Esophagus (tissue), 2 donors: ENCODE measurements around the gene CCDC9. TPM values are rescaled to one million over a fixed set of nuclear protein-coding genes. Genes with fewer than 3 reads are reported as not detected.
"Not testable (repeated sequence)": the region's sequence is repeated elsewhere in the genome, so short reads cannot be mapped to it uniquely, and the experiment has no call there.

Source experiments
- H3K27ac ChIP-seq, 2 donors: one replicate each; pipeline ENCODE4 v1.5.1; 2013; ENCODE audit warnings: low read depth in 2 of 2, mild to moderate bottlenecking in 2 of 2, inconsistent platforms in 1 of 2, low read length in 1 of 2, moderate library complexity in 1 of 2
- H3K27me3 ChIP-seq, 2 donors: one replicate each; pipeline ENCODE4 v1.6.1; 2013; ENCODE audit warnings: low read length in 2 of 2, control low read depth in 1 of 2, mild to moderate bottlenecking in 1 of 2; ENCODE audit not compliant: insufficient read depth in 2 of 2, control insufficient read depth in 1 of 2
- H3K36me3 ChIP-seq, 2 donors: one replicate each; pipeline ENCODE4 v1.6.1; 2013; ENCODE audit warnings: low read length in 1 of 2; ENCODE audit not compliant: control insufficient read depth in 2 of 2, insufficient read depth in 2 of 2
- H3K4me1 ChIP-seq, 2 donors: one replicate each; pipeline ENCODE4 v1.6.1; 2013; ENCODE audit warnings: low read length in 1 of 2; ENCODE audit not compliant: control insufficient read depth in 2 of 2, insufficient read depth in 2 of 2
- H3K4me3 ChIP-seq, 2 donors: one replicate each; pipeline ENCODE4 v1.5.1; 2013; ENCODE audit warnings: low read length in 2 of 2, mild to moderate bottlenecking in 2 of 2, low read depth in 1 of 2, moderate library complexity in 1 of 2
- H3K9me3 ChIP-seq, 2 donors: one replicate each; pipeline ENCODE4 v1.6.1; 2013; ENCODE audit warnings: mild to moderate bottlenecking in 2 of 2, low read depth in 1 of 2, low read length in 1 of 2, moderate library complexity in 1 of 2; ENCODE audit not compliant: control insufficient read depth in 2 of 2, insufficient read depth in 1 of 2
- WGBS, 2 donors: extraction: QIAGEN DNeasy Blood & Tissue Kit; methylation state at CpG; one replicate each; pipeline ENCODE4 v1.1.7; 2013; 5-methylcytosine and 5-hydroxymethylcytosine counted together
- polyA plus RNA-seq, 2 donors: library from polyadenylated mRNA; stranded (reverse); fragments of 200-250 nt; gene quantifications; one replicate each; pipeline ENCODE4 v1.2.3, GENCODE V29; 2013
- donor health status: healthy with polysubstance abuse.
- donor health status: Bipolar disorder and iron deficiency.

Gene CCDC9
- polyA plus RNA-seq, 2 donors: 12.9 to 22.2 TPM

DNA sequence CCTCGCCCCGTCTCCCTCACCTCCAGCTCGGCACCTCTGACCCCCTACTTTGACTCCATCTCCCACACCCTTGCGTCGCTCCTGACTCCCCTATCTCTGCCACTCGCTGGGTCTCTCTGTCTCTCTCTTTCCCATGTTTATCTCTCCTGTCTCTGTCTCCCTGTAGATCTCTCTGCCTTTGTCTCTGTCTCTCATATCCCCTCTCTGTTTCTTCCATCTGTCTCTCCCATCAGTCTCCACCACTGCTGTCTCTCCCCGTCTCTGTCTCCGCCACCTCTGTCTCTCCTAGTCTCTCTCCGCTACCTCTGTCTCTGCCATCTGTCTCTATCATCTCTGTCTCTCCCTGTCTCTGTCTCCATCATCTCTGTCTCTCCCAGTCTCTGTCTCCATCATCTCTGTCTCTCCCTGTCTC lies 13.0 kb upstream of the CCDC9 start:
- 22% methylated on average over 8 to 9 of the region's 9 CpGs for WGBS, 2 donors
- H3K4me1 ChIP-seq: peaks cover 0 to 14% of the 10 kb centered on the region in 2 donors
- no peaks in the 10 kb centered on the region for H3K27me3 ChIP-seq
- H3K36me3 ChIP-seq: no peaks in the 10 kb centered on the region
- H3K4me3 ChIP-seq: peak overlapping the region in 1 of 2 donors; percentile 11
- peak overlapping the region in 1 of 2 donors; percentile 35 for H3K27ac ChIP-seq
- no peaks in the 10 kb centered on the region for H3K9me3 ChIP-seq

DNA sequence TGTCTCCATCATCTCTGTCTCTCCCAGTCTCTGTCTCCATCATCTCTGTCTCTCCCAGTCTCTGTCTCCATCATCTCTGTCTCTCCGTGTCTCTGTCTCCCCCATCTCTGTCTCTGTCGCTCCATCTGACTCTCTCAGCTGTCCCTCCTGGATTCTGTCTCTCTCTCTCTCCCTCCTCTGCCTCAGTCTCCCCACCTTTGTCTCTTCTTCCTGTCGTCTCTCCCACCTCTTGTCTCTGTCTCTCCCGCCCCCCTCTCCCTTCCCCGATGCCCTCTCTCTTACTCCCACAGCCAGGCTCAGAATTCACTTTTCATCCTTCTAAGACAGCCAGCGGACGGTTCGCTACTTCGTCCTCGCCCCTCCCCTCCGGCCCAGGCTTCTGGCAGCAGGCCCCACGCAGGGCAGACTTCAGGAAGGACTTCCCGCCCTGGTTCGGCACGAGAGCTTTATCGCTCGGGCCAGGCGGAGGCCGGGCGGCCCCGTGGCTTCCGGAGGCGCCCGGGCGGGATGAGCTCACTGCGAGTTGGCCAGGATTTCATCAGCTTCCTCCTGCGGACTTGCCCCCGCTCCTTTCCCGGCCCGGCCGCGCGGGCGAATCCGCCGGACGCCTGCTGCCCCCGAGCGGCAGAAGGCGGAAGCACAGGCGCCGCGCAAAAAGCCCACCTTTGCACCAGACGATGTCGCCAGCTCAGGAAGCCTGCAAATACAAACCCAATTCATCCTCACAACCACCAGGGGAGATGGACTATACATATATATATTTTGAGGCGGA lies 12.4 kb upstream of the CCDC9 start:
- Histone ChIP-seq H3K4me1 (peaks cover 0 to 14% of the 10 kb centered on the region in 2 donors), H3K9me3 (no peaks in the 10 kb centered on the region), H3K4me3 (peak overlapping the region; percentile 2 to 29), H3K27me3 (no peaks in the 10 kb centered on the region), H3K36me3 (no peaks in the 10 kb centered on the region), H3K27ac (peak overlapping the region; percentile 28 to 81)
- 2% methylated on average over 46 of the region's 46 CpGs for WGBS, 2 donors

DNA sequence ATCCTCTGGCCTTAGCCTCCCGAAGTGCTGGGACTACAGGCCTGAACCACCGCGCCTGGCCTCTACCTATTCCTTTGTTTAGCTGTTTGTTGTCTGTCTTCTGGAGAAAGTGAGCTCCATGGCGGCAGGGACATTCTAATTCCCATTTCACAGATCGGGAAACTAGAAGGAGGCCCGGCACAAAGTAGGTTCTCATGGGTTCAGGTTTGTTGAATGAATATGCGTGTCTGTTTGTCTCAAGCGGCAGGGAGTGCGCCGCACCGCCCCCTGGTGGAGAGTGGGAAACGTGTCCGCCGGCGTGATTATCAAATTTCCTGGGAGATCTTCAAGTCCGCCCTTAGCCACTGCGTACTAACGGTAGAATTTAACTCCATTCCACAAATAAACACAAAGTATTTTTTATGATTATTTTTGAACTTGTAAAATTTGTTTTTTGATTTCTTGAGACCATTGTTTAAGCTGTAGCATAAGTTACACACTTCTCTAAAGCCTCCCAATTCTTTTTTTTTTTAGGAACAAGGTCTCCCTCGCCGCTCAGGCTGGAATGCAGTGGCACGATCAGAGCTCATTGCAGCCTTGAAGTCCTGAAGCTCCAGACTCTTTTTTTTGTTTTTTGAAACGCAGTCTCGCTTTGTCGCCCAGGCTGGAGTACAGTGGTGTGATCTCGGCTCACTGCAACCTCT lies 8.9 kb upstream of the CCDC9 start:
- Histone ChIP-seq H3K4me1 (peaks cover 0 to 7% of the 10 kb centered on the region in 2 donors), H3K9me3 (no peaks in the 10 kb centered on the region), H3K4me3 (no peak overlapping the region), H3K27ac (no peak overlapping the region), H3K27me3 (no peaks in the 10 kb centered on the region), H3K36me3 (no peaks in the 10 kb centered on the region)
- 33 to 36% methylated on average over 25 of the region's 25 CpGs for WGBS, 2 donors

DNA sequence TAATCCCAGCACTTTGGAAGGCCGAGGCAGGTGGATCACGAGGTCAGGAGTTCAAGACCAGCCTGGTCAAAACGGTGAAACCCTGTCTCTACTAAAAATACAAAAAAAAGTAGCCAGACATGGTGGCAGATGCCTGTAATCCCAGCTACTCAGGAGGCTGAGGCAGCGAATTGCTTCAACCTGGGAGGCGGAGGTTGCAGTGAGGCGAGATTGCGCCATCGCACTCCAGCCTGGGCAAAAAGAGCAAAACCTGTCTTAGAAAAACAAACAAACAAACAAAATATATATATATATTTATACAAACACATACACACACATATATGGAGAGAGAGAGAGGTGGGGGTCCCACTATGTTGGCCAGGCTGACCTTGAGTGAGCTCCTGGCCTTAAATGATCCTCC lies 3.3 kb upstream of the CCDC9 start:
- 76 to 79% methylated on average over 8 of the region's 8 CpGs for WGBS, 2 donors
- not testable (repeated sequence) for H3K9me3 ChIP-seq, H3K27ac ChIP-seq, H3K27me3 ChIP-seq, H3K4me1 ChIP-seq, H3K4me3 ChIP-seq, H3K36me3 ChIP-seq

DNA sequence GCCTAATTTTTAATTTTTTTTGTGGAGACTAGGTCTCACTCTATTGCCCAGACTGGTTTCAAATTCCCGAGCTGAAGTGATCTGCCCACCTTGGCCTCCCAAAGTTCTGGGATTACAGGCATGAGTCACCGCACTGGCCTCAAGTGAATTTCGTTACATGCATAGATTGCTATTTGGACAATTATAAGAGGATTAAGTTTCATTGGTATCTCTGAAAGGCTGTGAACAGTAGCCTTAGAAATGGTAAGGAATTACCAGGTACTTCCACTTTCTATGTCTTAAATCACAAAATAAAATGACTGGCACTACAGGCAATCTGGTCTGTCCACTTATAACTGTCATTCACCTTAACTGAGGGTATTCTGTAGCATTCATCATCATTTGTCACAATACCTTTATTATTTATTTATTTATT lies 2.9 kb upstream of the CCDC9 start:
- no peak overlapping the region for H3K27ac ChIP-seq
- H3K27me3 ChIP-seq: no peaks in the 10 kb centered on the region
- no peak overlapping the region for H3K4me3 ChIP-seq
- no peaks in the 10 kb centered on the region for H3K9me3 ChIP-seq
- no peaks in the 10 kb centered on the region for H3K36me3 ChIP-seq
- 47 to 58% methylated on average over 3 of the region's 3 CpGs for WGBS, 2 donors
- H3K4me1 ChIP-seq: peaks cover 0 to 12% of the 10 kb centered on the region in 2 donors

DNA sequence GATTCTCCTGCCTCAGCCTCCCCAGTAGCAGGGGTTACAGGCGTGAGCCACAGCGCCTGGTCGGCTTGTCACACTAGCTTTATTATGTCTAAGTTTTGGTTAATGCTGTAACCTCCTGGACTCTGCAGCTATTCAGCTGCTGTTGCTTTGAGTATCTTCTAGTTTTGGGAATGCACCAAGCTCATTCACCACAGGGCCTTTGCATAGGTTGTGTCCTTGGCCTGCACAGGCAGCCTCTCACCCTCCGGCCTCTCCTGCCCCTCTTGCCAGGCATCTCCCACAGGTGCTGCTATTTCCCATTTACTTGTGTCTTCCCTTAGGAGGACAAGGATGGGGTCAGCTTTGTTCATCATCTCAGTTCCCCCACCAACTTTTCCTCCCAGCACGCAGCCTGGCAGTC lies 2.4 kb upstream of the CCDC9 start:
- WGBS, 2 donors: 88 to 91% methylated on average over 5 of the region's 5 CpGs

DNA sequence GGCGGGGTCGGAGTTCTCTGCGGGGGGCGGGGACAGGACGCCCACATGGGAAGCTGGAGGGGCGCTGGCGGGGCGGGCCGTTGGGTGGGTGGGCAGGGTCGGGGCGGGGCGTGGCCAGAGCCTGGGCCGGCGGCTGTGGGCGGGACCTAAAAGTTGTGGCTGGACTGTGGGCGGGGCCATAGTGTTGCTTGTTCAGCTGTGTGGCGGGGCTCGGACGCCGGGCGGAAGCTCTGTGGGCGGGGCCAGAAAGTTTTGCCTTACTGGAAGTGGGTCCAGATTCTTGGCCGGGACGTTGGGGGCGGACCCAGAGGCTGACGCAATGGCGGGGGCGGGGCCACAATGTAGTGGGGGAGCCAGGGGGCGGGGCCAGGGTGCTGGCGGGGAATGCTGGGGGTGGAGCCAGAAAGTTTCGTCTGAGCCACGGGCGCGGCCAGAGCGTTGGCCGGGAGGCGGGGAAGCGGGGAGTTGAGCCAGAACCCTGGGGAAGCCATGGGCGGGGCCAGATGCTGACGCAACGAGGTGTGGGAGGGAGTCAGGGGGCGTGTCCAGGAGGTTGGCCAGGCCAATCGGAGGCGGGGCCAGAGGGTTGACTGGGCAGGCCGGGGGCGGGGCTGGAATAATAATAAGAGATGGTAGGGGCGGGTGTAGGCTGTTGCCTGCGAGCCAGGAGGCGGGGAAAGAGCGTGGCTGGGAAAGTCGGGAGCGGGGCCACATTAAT lies 527 bp downstream of the CCDC9 start:
- H3K27me3 ChIP-seq: no peaks in the 10 kb centered on the region
- 1% methylated on average over 44 to 52 of the region's 52 CpGs for WGBS, 2 donors
- peaks cover 11 to 28% of the 10 kb centered on the region in 2 donors for H3K36me3 ChIP-seq
- H3K9me3 ChIP-seq: no peaks in the 10 kb centered on the region
- peak overlapping the region; percentile 93 to 98 for H3K27ac ChIP-seq
- H3K4me1 ChIP-seq: peaks cover 0 to 16% of the 10 kb centered on the region in 2 donors
- peak overlapping the region; percentile 55 to 61 for H3K4me3 ChIP-seq

More for the DNA sequence above, 2.4 kb upstream of the CCDC9 start:
- Histone ChIP-seq H3K9me3 (no peaks in the 10 kb centered on the region), H3K27me3 (no peaks in the 10 kb centered on the region), H3K4me1 (peaks cover 0 to 13% of the 10 kb centered on the region in 2 donors), H3K4me3 (no peak overlapping the region), H3K36me3 (peaks cover 0 to 4% of the 10 kb centered on the region in 2 donors), H3K27ac (no peak overlapping the region)

DNA sequence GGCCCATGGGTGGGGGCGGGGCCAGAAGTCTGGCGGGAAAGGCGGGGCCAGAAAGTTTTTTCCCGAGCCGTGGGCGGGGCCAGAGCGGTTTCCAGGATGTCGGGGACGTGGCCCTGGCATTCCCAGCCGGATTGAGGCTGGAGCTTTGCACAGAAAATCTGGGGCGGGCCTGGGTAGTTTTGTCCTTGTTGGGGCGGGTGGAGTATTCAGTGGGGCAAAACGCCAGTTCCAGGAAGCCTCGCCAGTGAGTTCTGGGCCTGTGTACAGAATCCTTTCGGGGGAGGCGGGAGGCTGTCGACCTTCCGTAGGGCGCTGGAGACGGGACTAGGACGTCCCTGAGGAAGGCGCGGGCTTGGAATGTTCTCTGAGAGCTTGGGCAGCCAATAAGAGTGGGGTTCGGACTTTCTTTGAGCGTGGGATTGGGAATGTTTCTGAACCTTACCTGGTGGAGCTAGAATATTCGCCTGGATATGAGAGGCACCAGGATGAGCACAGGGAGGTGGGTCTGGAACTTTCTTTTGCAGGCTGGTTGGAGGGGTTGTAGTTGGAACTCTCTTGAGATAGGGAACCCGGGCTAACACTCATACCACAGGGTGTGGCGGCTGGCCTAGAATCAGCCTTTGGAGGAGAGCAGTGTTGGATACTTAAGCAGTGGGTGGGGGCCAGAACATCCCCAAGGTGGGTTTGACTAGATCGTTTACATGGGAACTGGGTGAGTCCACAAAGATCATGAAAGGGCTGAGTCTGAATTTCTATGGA lies 1.3 kb downstream of the CCDC9 start:
- Histone ChIP-seq H3K9me3 (no peaks in the 10 kb centered on the region), H3K27ac (peak overlapping the region; percentile 93 to 98), H3K36me3 (peaks cover 11 to 30% of the 10 kb centered on the region in 2 donors), H3K27me3 (no peaks in the 10 kb centered on the region), H3K4me1 (peaks cover 0 to 16% of the 10 kb centered on the region in 2 donors), H3K4me3 (peak overlapping the region; percentile 31 to 51)
- WGBS, 2 donors: 4 to 6% methylated on average over 29 of the region's 29 CpGs

DNA sequence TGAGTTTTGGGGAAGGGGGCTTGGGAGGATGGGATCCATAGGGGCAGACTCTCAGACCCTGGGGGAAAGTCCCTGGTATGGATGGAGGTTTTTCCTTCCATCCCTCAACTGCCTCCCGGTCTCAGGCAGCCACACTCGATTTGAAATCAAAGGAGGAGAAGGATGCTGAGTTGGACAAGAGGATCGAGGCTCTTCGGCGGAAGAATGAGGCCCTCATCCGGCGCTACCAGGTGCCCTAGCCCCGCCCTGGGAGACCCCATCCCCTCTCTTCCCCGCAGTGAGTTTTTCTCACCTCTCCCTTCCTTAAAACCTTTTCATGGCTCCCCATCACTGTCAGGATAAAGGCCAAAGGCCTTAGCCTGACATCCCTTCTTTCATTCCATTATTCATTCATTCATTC lies 2.1 kb downstream of the CCDC9 start:
- H3K4me1 ChIP-seq: peaks cover 0 to 16% of the 10 kb centered on the region in 2 donors
- peaks cover 11 to 33% of the 10 kb centered on the region in 2 donors for H3K36me3 ChIP-seq
- no peak overlapping the region for H3K4me3 ChIP-seq
- H3K27ac ChIP-seq: peak overlapping the region in 1 of 2 donors; percentile 93
- H3K27me3 ChIP-seq: no peaks in the 10 kb centered on the region
- WGBS, 2 donors: 91 to 93% methylated on average over 9 of the region's 9 CpGs
- no peaks in the 10 kb centered on the region for H3K9me3 ChIP-seq
